GM12878 (cell line): ENCODE measurements around the gene MYO3A. TPM values are rescaled to one million over a fixed set of nuclear protein-coding genes. Genes with fewer than 3 reads are reported as not detected.

Experiments
- ATAC-seq: fragments of 200-7000 bp; cut with Tn5 transposase; 3 replicates; pipeline ENCODE4 v1.9.1; 2020; ENCODE audit warnings: mild to moderate bottlenecking, moderate library complexity
- BruUV-seq: library from RNA; stranded (reverse); fragments of 400-500 nt; replicated peaks from 2 replicates; lab custom pipeline; 2021; lab: Mats Ljungman, UMichigan
- CTCF ChIA-PET: fragments of 300-600 bp; sonication (Branson Sonifier 250); formaldehyde crosslinking; extraction: SDS; loops from one replicate; lab custom pipeline; 2021; ENCODE audit warnings: inconsistent platforms; lab: Yijun Ruan, JAX
- POLR2A ChIA-PET: fragments of 350-600 bp; formaldehyde crosslinking; extraction: SDS; loops from one replicate; lab custom pipeline; 2021; ENCODE audit warnings: inconsistent platforms; lab: Charles Lee
- RAD21 ChIA-PET: fragments of 300-600 bp; sonication (Branson Sonifier 250); formaldehyde crosslinking; loops from one replicate; lab custom pipeline; 2023; ENCODE audit warnings: antibody characterized with exemption; ENCODE audit not compliant: unreplicated experiment; lab: Charles Lee
- SMC1A ChIA-PET: fragments of 300-600 bp; sonication (Branson Sonifier 250); formaldehyde crosslinking; loops from one replicate; lab custom pipeline; 2023; ENCODE audit not compliant: unreplicated experiment, uncharacterized antibody; lab: Charles Lee
- DNase-seq: peaks from one replicate; pipeline ENCODE4 v3.0.0-alpha.2; 2011; ENCODE audit warnings: low read depth, low spot score
- FAIRE-seq: peaks from 3 replicates; lab custom pipeline; 2011; peaks lifted over from hg19 to GRCh38; lab: Jason Lieb, UNC
- H2AFZ ChIP-seq: 2 replicates; pipeline ENCODE4 v1.6.0; 2011; ENCODE audit warnings: low read depth, low read length, control low read depth; ENCODE audit not compliant: control insufficient read depth
- H3K27ac ChIP-seq: 2 replicates; pipeline ENCODE4 v1.5.1; 2011; ENCODE audit warnings: control low read depth; ENCODE audit not compliant: control insufficient read depth, insufficient read depth
- H3K27me3 ChIP-seq, 2 experiments: replicated peaks in 1 of 2; 2 replicates each; pipeline versions ENCODE4 v1.6.0 to v1.6.1; 2011; ENCODE audit warnings: low read length in 1 of 2; ENCODE audit not compliant: control insufficient read depth in 2 of 2, insufficient read depth in 2 of 2
- H3K36me3 ChIP-seq, 2 experiments: 2 replicates each; pipeline ENCODE4 v1.5.1; 2011; ENCODE audit warnings: low read length in 1 of 2; ENCODE audit not compliant: control insufficient read depth in 2 of 2, insufficient read depth in 2 of 2
- H3K4me1 ChIP-seq: 2 replicates; pipeline ENCODE4 v1.6.1; 2011; ENCODE audit warnings: mild to moderate bottlenecking, low read length, moderate library complexity, mixed read lengths; ENCODE audit not compliant: control insufficient read depth, insufficient read depth
- H3K4me2 ChIP-seq: 2 replicates; pipeline ENCODE4 v1.6.0; 2011; ENCODE audit warnings: control low read depth; ENCODE audit not compliant: control insufficient read depth, insufficient read depth
- H3K4me3 ChIP-seq: fragments of 200-600 bp; sonication (generic); 2 replicates; pipeline ENCODE4 v1.5.1; 2016
- H3K79me2 ChIP-seq: 2 replicates; pipeline ENCODE4 v1.6.0; 2011; ENCODE audit warnings: low read length; ENCODE audit not compliant: control insufficient read depth, insufficient read depth
- H3K9ac ChIP-seq: 2 replicates; pipeline ENCODE4 v1.8.0; 2011; ENCODE audit warnings: low read length, control low read depth, mixed read lengths; ENCODE audit not compliant: control insufficient read depth, insufficient read depth
- H3K9me3 ChIP-seq: replicated peaks from 3 replicates; pipeline ENCODE4 v1.5.1; 2011; ENCODE audit warnings: mild to moderate bottlenecking, low read length; ENCODE audit not compliant: control insufficient read depth, insufficient read depth
- H4K20me1 ChIP-seq: 2 replicates; pipeline ENCODE4 v1.6.0; 2011; ENCODE audit not compliant: control insufficient read depth, insufficient read depth
- BHLHE40 ChIP-seq, 2 experiments: fragments of 450-650 bp in 1 of 2; IDR thresholded peaks; 2 replicates each; pipeline ENCODE4 v1.6.1; 2011 to 2017; ENCODE audit warnings: low read depth in 2 of 2, borderline replicate concordance in 1 of 2, improper control_type of control experiment in 1 of 2, low read length in 1 of 2, mild to moderate bottlenecking in 1 of 2
- BMI1 ChIP-seq: fragments of 450-650 bp; IDR thresholded peaks from 2 replicates; pipeline ENCODE4 v1.6.1; 2016; ENCODE audit warnings: mild to moderate bottlenecking, moderate library complexity, borderline replicate concordance
- CHD4 ChIP-seq: fragments of 200-600 bp; sonication (generic); IDR thresholded peaks from 2 replicates; pipeline ENCODE4 v1.6.1; 2016; ENCODE audit warnings: mild to moderate bottlenecking
- FOS ChIP-seq: IDR thresholded peaks from 3 replicates; pipeline ENCODE4 v1.6.1; 2011; ENCODE audit warnings: borderline replicate concordance; ENCODE audit not compliant: insufficient read length; ENCODE audit errors: extremely low read depth
- IRF4 ChIP-seq: IDR thresholded peaks from 2 replicates; pipeline ENCODE4 v1.6.1; 2011; ENCODE audit warnings: low read depth, low read length
- NFIC ChIP-seq: IDR thresholded peaks from 2 replicates; pipeline ENCODE4 v1.6.1; 2012; ENCODE audit warnings: low read depth, mild to moderate bottlenecking, inconsistent platforms, low read length, moderate library complexity
- PRDM15 ChIP-seq: fragments of 450-650 bp; formaldehyde crosslinking; IDR thresholded peaks from 2 replicates; pipeline ENCODE4 v1.4.0; 2020; ENCODE audit warnings: mild to moderate bottlenecking, moderate library complexity
- RFX5 ChIP-seq: IDR thresholded peaks from 2 replicates; pipeline ENCODE4 v1.6.1; 2011; ENCODE audit warnings: low read depth, low read length, improper control_type of control experiment
- SMAD5 ChIP-seq: IDR thresholded peaks from 2 replicates; pipeline ENCODE4 v1.6.1; 2016; ENCODE audit warnings: antibody characterized with exemption, low read depth
- SMC3 ChIP-seq: IDR thresholded peaks from 2 replicates; pipeline ENCODE4 v1.6.1; 2011; ENCODE audit warnings: low read length, improper control_type of control experiment, borderline replicate concordance
- SRF ChIP-seq, 2 experiments: IDR thresholded peaks; 2 replicates each; pipeline ENCODE4 v1.6.1; 2011; ENCODE audit warnings: low read depth in 2 of 2, low read length in 2 of 2, mild to moderate bottlenecking in 1 of 2, moderate library complexity in 1 of 2
- WRNIP1 ChIP-seq: IDR thresholded peaks from 2 replicates; pipeline ENCODE4 v1.6.1; 2011; ENCODE audit warnings: low read depth, low read length, improper control_type of control experiment, borderline replicate concordance
- YY1 ChIP-seq: IDR thresholded peaks from 2 replicates; pipeline ENCODE4 v1.6.1; 2011; ENCODE audit warnings: low read depth, mild to moderate bottlenecking, low read length
- ZNF274 ChIP-seq: IDR thresholded peaks from one replicate; pipeline ENCODE4 v1.8.0; 2011; ENCODE audit not compliant: insufficient read length, insufficient read depth
- ZSCAN29 ChIP-seq: fragments of 450-650 bp; IDR thresholded peaks from 2 replicates; pipeline ENCODE4 v1.6.1; 2017; ENCODE audit warnings: mild to moderate bottlenecking, moderate library complexity
- in situ Hi-C: fragments of 300-500 bp; cut with MboI; formaldehyde crosslinking; loops from 9 replicates; pipeline ENCODE4 v1.14.3; 2018; ENCODE audit warnings: mixed read lengths
- intact Hi-C: fragments of 100-400 bp; cut with micrococcal nuclease; formaldehyde crosslinking; loops from one replicate; pipeline ENCODE4 v1.14.2; 2022; ENCODE audit not compliant: unreplicated experiment
- polyA plus RNA-seq, 11 experiments: library from polyadenylated mRNA; depleted of rRNA in 4 of 11; unstranded in 6 of 11; stranded (reverse) in 5 of 11; fragments of >200 nt; fragmentation: Nextera tagmentation in 4 of 11; fragmentation: Illumina TruSeq in 1 of 11; extraction: Ambion mirVana in 4 of 11; extraction: Trizol in 1 of 11; gene quantifications; 1 replicate in 1 of 11; 2 replicates in 10 of 11; pipeline versions ENCODE4 v1.2.1 to v1.2.3, GENCODE V29; 2011 to 2016; ENCODE audit warnings: inconsistent platforms in 2 of 11, missing spikeins in 2 of 11, low read depth in 1 of 11
- total RNA-seq, 4 experiments: library from RNA; depleted of rRNA in 3 of 4; stranded (reverse); fragments of >200 nt in 3 of 4; fragmentation: Illumina TruSeq in 1 of 4; extraction: Trizol in 1 of 4; gene quantifications; 2 replicates each; pipeline versions ENCODE4 v1.2.1 to v1.2.3, GENCODE V29; 2013 to 2021

MYO3A gene
- total and polyA plus RNA-seq, 10 of the 15 experiments (the other 5 are each of a cell fraction or from before 2014, with no cell fraction given), result not detected

GRCh38 chr10:25972631-25973030 lies 38.6 kb downstream of the MYO3A start:
- DNase-seq (no peak), FAIRE-seq (no peak), ATAC-seq (no peak)
- BruUV-seq, result no TSS peak
- Histone ChIP-seq H3K27me3 (no peaks in the 10 kb centered on the region), H3K4me3 (no peak overlapping the region), H3K4me2 (no peak overlapping the region), H3K27ac (no peak overlapping the region), H2AFZ (no peak overlapping the region), H3K9ac (no peak overlapping the region), H3K9me3 (no peaks in the 10 kb centered on the region), H3K36me3 (no peaks in the 10 kb centered on the region), H3K79me2 (no peaks in the 10 kb centered on the region), H3K4me1 (no peaks in the 10 kb centered on the region), H4K20me1 (no peaks in the 10 kb centered on the region)
- intact Hi-C loops, result no loop called here
- POLR2A ChIA-PET, result no interaction called here
- RAD21 ChIA-PET, result no interaction called here
- in situ Hi-C loops, result no loop called here
- SMC1A ChIA-PET, result no interaction called here
- CTCF ChIA-PET, result no interaction called here
- TF ChIP-seq IRF4, result no peak
- TF ChIP-seq FOS, result no peak
- TF ChIP-seq YY1, result no peak
- no peak for TF ChIP-seq BHLHE40 (IDR thresholded peaks at IDR 0.05; ENCODE audit: borderline replicate concordance in 1 of 2, low read depth in 2 of 2, low read length in 1 of 2)
- no peak for TF ChIP-seq NFIC
- no peak for TF ChIP-seq SMAD5
- TF ChIP-seq ZSCAN29, result no peak
- no peak for TF ChIP-seq CHD4
- no peak for TF ChIP-seq ZNF274
- no peak for TF ChIP-seq SRF (IDR thresholded peaks at IDR 0.05; ENCODE audit: low read depth in 2 of 2, low read length in 2 of 2)
- TF ChIP-seq WRNIP1, result no peak
- TF ChIP-seq SMC3, result no peak
- TF ChIP-seq RFX5, result no peak
- TF ChIP-seq PRDM15 (CRISPR knock-in tag), result no peak
- no peak for TF ChIP-seq BMI1
